HTR-8/SVneo (cell line): ENCODE data around the gene SPC24.

ENCODE experiments used
- DNase-seq: peaks from one replicate; pipeline ENCODE4 v3.0.0; 2011; ENCODE audit warnings: low spot score, mixed read lengths; ENCODE audit not compliant: insufficient read length
- FAIRE-seq: peaks from 2 replicates; lab custom pipeline; 2011; peaks lifted over from hg19 to GRCh38; lab: Jason Lieb, UNC

Gene SPC24, protein sequence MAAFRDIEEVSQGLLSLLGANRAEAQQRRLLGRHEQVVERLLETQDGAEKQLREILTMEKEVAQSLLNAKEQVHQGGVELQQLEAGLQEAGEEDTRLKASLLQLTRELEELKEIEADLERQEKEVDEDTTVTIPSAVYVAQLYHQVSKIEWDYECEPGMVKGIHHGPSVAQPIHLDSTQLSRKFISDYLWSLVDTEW

GRCh38 chr19:11155373-11156120 lies at the start of gene SPC24:
Gene SPC24 (minus strand): TSS chr19:11155782. CDS start chr19:11155776, 6 bp downstream.
- FAIRE-seq (peak; percentile 99), DNase-seq (peak; percentile 100)

- FAIRE-seq (peak; percentile 40), DNase-seq (no peak)
Measured at GRCh38 chr19:11204943-11205349, 49.4 kb upstream of the SPC24 start.

DNA sequence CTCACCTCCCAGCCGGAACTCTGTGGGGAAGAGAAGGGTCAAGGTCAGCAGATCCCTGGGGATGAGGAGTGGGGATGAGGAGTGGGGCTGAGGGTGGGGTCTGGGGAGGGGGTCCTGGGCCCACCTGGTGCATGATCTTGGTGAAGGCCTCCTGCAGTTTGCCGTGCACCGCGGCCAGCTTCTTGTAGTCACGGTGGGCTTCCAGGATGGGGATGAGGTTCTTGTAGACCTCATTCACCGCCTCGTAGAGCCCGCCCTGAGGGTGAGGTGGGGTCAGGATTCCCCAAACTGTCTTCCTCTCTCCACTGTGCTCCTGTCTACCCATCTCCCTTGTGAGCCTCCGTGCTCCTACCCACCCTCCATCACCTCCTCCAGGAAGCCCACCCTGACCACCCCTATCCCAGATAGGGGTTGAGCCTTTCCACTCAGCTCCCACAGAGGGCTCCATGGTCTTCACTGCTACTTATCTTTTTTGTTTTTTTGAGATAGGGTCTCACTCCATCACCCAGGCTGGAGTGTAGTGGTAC lies 48.6 kb upstream of the SPC24 start:
- DNase-seq (no peak), FAIRE-seq (no peak)

DNA sequence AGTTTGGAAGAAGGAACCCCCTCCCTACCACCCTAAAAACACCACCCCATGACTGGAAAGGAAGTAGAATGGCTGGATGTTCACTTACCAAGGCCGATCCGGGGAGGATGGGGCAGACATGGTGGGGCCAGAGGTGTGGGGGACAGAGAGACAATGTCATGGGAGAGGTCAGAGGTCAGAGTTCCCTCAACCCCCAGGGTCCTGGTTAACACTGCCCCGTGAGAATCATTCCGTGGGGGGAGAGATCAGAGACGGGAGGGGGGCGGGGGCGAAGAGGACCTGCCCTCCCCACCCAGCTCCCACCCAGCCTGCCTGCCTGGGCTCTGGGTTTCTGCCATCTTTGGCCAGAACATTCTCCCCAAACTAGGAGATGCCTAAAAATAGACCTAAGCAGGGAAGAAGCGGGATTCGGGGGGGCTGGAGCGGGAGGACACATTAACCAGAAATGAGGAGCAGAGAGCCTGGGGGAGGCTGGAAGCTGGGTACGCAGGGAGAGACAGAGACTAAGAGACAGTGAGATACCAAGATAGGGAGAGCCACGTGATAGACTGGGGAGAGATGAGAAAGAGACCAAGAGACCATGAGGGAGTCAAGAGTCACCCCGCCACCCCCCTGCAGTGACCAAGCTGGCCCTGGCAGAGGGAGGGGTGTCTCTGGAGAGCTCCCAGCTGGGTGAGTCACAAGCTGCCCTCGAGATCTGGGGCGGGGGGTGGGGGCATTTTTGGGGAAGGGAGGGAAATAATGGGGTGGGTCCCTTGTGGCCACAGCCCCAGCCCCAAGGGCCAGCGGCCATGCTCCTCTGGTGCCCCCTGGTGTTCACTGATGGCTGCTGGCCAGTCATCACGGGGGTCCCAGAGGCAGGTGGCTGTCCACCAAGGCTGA lies 47.9 kb upstream of the SPC24 start:
- peak; percentile 91 for DNase-seq
- peak; percentile 94 for FAIRE-seq

DNA sequence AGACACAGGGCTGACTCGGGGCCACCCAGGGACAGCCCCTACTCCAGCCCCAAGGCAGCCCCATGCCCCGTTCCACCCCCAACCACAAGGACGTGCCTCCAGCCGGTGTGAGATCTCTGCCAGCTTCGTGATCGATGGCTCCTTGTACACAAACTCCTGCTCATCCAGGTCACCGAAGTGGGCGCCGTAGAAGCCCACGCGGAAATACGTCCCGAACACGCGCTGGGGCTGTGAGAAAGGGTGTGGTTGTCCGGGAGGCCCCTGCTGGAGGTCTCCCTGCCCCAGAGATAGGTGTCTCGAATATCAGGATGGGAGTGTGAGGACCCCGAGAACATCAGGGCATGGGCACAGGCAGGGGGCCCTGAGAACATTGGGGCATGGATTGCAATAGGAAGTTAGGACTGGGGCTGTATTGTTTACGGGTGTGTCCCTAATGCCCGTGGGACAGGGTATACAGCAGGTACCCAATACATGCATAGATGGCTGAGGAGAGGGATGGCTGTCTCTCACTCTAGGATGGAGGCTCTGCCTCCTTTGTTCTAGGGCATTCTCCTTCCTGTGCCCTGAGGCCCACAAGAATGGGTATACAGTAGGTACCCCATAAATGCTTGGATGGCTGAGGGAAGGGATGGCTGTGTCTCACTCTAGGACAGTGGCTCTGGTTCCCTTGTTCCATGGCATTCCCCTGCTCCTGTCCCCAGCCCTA lies 47.1 kb upstream of the SPC24 start:
- FAIRE-seq, result peak; percentile 69
- DNase-seq, result no peak

DNA sequence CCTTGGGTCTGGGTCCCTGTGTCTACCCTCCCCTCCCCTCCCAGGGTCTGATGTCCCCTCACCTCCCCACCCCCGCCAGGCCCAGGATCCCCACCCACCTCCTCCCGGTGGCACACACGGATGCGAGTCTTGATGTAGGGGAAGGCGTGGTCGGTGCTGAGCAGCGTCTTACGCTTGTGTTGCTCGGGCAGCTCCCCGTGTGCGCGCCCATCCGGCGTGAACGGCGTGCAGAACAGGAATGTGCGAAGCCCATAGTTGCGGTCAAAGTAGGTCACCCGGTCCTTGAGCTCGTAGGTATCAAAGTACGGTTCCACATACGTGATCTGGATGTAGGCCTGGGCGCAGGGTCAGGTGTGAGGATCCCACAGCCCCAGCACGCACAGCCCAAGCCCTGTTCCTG lies 46.2 kb upstream of the SPC24 start:
- FAIRE-seq (no peak), DNase-seq (no peak)

DNA sequence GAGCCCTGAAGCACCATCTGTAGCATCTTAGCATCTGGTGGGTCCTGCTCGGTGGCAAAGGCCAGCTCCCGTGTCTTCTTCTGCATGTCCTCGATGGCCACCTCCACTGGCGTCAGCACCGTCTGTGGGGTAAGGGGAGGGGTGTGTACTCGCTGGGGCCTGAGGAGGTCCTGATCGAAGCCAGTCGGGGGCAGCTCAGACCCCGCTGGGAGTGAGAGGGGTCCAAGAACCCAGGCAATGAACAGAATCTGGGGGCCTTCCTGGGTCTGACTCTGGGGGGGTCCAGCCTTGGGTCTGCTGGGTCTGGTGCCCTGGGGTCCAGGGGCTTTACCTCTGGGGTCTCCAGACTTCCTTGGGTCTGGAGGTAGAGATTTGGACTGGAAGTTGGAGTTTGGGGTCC lies 45.3 kb upstream of the SPC24 start:
- DNase-seq, result no peak
- FAIRE-seq, result no peak

DNA sequence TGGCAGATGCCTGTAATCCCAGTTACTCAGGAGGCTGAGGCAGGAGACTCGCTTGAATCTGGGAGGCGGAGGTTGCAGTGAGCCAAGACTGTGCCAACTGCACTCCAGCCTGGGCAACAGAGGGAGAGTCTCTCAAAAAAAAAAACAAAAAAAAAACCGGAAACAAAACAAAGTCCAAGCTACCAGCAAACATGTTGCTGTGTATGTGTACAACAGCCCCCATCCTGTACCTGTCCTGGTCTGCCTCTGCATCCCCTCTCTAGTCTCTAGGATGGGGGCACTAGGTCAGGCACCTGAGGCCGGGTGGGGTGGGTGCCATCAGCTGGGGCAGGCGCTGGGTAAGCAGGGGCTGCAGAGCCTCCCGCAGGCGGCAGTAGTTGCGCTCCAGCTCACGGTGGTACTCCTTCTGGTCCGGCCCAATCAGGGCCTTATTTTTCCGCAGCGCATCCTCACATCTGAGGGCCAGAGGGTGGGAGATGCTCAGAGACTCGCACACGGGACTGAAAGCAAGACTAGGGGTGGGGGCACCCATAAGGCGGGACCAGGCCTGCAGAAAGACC lies 44.5 kb upstream of the SPC24 start:
- DNase-seq (no peak), FAIRE-seq (no peak)

DNA sequence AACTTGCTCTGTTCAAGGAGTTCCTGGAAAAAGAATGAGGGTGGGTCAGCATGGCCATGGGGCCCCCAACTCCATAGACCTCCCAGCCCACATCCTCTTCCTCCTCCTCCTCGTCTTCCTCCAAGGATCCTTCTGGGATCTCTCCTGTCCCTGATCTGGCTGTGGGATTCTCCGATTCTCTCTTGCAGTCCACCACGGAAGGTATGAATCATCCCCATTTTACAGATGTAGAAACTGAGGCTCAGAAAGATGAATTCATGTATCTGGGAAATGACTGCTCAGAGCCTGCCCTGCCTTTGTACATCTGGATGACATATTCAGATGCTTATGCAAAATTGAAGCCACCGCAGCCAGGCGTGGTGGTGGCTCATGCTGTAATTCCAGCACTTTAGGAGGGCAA lies 43.9 kb upstream of the SPC24 start:
- DNase-seq (no peak), FAIRE-seq (no peak)

DNA sequence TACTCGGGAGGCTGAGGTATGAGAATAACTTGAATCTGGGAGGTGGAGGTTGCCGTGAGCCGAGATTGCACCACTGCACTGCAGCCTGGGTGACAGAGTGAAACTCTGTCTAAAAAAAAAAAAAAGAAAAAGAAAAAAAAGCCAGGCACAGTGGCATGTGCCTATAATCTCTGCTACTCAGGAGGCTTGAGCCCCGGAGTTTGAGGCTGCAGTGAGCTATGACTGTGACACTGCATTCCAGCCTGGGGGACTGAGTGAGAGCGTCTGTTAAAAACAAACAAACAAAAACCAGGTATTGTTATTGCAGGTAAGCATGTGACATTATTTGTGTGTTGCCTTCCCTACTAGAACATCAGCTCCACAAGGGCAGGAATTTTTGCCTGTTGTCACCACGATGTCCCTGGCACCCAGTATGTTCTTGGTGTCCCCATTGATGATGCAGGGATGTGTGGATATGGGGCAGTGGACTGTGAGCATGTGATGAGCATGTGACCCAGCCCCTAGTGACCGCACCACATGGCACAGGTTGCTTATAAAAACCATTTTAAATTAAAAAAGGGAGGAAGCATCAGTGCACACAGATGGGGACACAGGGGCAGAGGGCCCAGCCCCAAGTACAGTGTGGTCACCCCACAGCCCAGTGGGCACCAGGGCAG lies 43.3 kb upstream of the SPC24 start:
- FAIRE-seq (no peak), DNase-seq (no peak)

GRCh38 chr19:11198175-11198534 lies 42.6 kb upstream of the SPC24 start:
- FAIRE-seq (no peak), DNase-seq (no peak)

DNA sequence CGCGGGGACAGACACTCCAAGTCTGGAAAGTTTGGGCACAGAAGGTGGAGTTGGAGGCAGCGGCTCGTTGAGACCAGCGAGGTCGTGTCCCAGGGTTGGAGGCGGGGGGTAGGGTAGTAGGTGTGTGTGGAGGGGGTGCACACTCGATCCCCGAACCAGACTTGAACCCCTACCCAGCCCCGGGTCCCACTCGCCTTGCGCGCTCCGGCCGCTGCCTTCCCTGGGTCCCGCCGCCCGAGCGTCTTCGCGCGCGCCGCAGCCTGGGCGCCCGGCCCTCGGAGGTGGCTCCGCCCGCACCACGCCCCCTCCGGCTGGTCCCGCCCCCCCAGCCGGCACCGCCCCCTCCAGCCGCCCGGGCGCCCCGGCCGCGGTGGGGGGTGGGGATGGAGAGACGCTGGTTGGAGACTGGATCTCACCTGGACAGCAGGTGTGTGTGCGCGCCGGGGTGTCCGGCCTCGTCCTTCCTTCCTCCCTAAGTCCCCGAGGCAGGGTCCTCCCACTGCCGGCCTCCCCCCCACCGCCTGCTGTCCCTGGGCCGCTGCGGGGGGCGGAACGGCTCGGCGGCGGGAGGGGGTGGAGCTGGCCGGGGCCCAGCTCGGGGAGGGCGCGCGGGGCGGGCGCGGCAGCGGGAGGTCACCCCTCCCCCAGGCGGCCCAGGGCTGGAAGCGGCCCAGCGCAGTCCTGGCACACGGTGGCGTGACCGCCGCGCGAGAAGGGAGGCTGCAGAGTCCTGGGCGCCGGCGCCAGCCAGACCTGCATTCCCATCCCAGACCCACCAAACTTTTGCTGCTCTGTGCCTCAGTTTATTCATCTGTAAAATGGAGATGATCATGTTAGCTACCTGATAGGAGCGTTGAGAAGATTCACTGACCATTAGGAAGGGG lies 42.0 kb upstream of the SPC24 start, which contains the start of gene KANK2:
KANK2 (minus strand) TSS at position 255 of the 884 bp plus-strand sequence. CDS start 3,034 bp downstream, outside the sequence.
- FAIRE-seq, result peak; percentile 97

DNA sequence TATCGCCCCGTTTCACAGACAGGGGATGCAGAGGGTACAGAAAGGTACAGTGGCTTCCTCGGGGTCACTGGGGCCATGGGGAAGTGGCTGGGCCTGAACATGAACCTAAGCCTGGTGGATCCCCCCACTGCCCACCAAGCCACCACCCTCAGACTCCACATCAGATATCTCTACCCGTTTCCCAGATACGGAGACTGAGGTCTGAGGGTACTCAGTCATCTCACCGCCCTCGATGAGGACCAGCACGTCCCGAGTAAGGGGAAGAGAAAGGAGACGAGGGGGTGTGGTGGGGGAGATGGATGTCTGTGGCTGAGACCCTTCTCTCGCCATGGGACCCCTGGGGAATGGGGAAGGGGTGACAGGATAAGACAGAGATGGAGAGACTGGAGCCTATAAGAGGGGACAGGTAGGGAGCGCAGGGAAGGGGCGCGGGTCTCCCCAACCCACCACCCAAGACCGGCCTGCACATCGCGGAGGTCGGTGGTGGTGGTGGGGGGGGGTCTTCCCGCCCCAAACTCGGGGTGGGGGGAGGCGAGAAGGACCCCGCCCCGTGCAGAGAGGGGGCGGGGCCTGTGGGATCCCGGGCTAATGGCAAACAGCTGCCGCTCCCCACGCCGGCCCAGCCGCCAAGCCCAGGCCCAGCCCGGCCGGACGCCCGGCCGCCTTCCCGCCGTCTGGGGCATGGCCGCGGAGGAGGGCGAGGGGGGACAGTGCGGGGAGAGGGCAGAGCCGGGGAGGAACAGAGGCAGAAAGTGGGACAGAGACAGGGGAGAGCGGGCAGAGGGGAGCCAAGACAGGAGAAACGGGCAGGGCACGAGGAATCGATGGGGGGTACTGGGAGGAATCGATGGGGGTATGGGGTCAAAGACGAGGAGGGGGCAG lies 41.1 kb upstream of the SPC24 start:
- DNase-seq (peak; percentile 44), FAIRE-seq (peak; percentile 69)

More for the DNA sequence above, 42.0 kb upstream of the SPC24 start, which contains the start of gene KANK2:
- peak; percentile 90 for DNase-seq

GRCh38 chr19:11195681-11196080 lies 40.1 kb upstream of the SPC24 start:
- FAIRE-seq, result no peak

DNA sequence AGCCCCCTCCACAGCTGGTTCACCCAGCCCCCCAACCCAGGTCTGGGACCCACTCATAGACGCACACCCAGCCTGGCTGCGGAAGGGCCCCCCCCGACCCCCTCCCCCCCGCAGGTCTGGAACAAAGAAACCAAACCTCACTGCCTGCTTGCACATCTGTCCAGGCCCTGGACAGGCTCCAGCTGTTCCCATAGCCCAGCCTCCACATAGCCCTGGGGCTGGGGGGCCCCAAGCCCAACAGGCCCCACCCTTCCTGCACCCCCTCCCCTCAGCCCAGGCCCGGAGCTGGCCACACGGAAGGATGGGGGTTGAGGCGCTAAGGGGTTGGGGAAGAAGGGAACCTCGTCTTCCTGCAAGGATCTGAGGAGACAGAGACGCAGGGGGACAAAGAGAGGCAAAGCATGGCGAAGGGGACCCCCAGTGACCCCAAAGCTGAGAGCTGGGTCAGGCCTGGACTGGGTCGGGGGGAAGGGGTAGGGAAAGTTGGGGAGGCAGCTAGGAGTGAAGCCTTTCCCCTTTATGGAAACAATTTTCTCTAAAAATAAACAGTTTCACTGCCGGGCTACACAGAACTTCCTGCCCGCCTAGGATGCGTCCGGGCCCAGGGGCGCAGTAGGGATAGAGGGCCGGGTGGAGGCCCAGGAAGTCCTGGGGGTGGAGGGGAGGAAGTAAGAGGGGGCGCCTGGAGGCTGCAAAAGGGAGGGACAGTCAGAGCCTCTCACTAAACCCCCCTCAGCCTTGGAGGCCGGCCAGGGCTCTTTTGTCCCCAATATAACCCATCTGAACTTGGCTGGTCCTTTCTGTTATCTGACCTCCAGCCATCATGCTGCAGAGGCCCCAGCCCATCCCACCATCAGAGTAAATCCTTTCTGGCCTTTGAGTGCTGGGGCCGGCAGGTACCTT lies 39.3 kb upstream of the SPC24 start:
- FAIRE-seq (no peak), DNase-seq (no peak)

More at GRCh38 chr19:11195681-11196080, 40.1 kb upstream of the SPC24 start:
- no peak for DNase-seq

- FAIRE-seq (no peak), DNase-seq (no peak)
Measured at GRCh38 chr19:11194173-11194572, 38.6 kb upstream of the SPC24 start.
